Activated naive CD4-positive, alpha-beta T cell treated with anti-CD3 and anti-CD28 coated beads for 36 hours (primary cell): ENCODE measurements around the gene ACYP1. TPM values are rescaled to one million over a fixed set of nuclear protein-coding genes. Genes with fewer than 3 reads are reported as not detected.

Source experiments
- CTCF ChIA-PET: fragments of 350-600 bp; sonication (Branson Sonifier 250); formaldehyde crosslinking; loops from one replicate; lab custom pipeline; 2021; ENCODE audit warnings: antibody characterized with exemption; lab: Charles Lee
- DNase-seq: peaks from one replicate; pipeline ENCODE4 v3.0.0-alpha.2; 2020
- H3K27ac Mint-ChIP-seq: one replicate; pipeline ENCODE4 v1.8.0; 2021; ENCODE audit warnings: mild to moderate bottlenecking, mixed read lengths
- H3K27me3 Mint-ChIP-seq: one replicate; pipeline ENCODE4 v1.8.0; 2021; ENCODE audit warnings: low read depth, mixed read lengths
- H3K36me3 Mint-ChIP-seq: one replicate; pipeline ENCODE4 v1.8.0; 2021; ENCODE audit warnings: low read depth, mixed read lengths
- H3K4me1 Mint-ChIP-seq: one replicate; pipeline ENCODE4 v1.8.0; 2021; ENCODE audit warnings: low read depth, mixed read lengths
- H3K4me3 Mint-ChIP-seq: one replicate; pipeline ENCODE4 v1.8.0; 2021; ENCODE audit warnings: mild to moderate bottlenecking, moderate library complexity, mixed read lengths
- H3K9me3 Mint-ChIP-seq: one replicate; pipeline ENCODE4 v1.8.0; 2021; ENCODE audit warnings: mixed read lengths
- intact Hi-C: fragments of 100-400 bp; cut with micrococcal nuclease; formaldehyde crosslinking; loops from one replicate; pipeline ENCODE4 v1.15.1; 2023
- total RNA-seq, 2 experiments: library from RNA; stranded (reverse); gene quantifications; one replicate each; pipeline ENCODE4 v1.2.3, GENCODE V29; 2021

The ACYP1 gene
- total RNA-seq, 2 experiments from 2014 or later, result 46.3 to 50.5 TPM

DNA sequence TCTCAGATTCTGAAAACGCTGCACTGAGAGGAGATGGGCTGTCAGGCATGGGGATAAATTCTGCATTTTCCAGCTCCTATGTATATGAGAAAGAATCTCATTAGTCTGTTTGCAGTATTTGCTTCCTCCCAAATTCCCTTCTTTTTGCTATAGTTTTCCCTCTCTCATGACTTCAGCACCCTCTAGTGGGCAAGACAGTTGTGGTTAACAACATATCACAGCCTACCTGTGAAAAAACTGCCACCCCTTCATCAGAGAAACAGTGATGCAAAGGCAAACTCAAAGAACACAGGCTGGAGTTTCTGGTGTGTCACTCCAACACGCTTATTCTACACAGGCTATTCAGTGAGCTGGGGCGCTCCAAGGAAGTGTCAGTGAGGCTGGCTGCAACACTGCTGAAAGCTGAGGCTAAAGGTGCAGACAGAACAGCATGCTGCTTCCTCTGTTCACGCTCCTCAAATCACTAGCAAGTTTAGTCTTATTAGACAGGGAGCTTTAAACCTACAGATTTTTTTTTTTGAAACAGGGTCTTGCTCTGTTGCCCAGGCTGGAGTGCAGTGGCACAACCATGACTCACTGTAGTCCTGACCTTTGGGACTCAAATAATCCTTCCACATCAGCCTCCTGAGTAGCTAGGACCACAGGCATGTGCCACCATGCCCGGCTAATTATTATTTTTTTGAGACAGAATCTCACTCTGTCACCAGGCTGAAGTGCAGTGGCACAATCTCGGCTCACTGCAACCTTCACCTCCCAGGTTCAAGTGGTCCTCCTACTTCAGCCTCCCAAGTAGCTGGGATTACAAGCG lies 24.9 kb upstream of the ACYP1 start:
- Mint-ChIP-seq H3K9me3 (no peaks in the 10 kb centered on the region), H3K27ac (no peak overlapping the region), H3K4me3 (no peak overlapping the region), H3K4me1 (no peaks in the 10 kb centered on the region), H3K36me3 (peaks cover 12% of the 10 kb centered on the region), H3K27me3 (no peaks in the 10 kb centered on the region)
- intact Hi-C loops, result loop anchor here (1.0 kb wide), 3 partner anchors 142 to 227 kb away; no protein-coding TSS in a partner anchor
- CTCF ChIA-PET, result interaction anchor here (0.6 to 6.8 kb wide), 54 partner anchors 10 to 480 kb away, joined by 3 to 75 read pairs (median 4); partner anchors contain the start of genes ACYP1, EIF2B2, MLH3 and PROX2
- DNase-seq, result peak; percentile 62

DNA sequence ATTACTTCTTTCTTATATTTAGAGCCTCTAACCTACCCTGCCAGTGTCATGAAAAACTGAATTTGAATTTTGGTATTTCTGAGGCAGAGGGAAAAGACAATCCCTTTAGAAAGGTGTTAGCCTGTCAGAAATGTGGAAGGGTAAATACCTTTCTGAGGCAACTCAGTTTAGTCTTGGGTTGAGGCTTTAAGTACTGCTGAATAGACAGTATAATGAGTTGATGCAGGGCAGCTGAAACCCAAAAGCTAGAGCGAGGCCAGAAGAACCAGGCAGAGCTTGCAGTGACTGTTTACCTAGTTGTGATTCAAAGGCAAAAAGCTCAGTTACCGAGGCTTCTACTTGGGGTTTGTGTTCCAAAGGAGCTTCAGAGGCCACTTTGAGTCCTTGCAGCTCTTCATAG lies 24.3 kb upstream of the ACYP1 start:
- Mint-ChIP-seq H3K4me1 (no peaks in the 10 kb centered on the region), H3K27ac (no peak overlapping the region), H3K27me3 (no peaks in the 10 kb centered on the region), H3K4me3 (no peak overlapping the region), H3K36me3 (peaks cover 12% of the 10 kb centered on the region), H3K9me3 (no peaks in the 10 kb centered on the region)
- CTCF ChIA-PET, result interaction anchor here (0.6 to 6.8 kb wide), 47 partner anchors 10 to 477 kb away, joined by 3 to 75 read pairs (median 4); partner anchors contain the start of genes ACYP1, EIF2B2, PROX2 and ZC2HC1C
- intact Hi-C loops, result loop anchor here (1.0 kb wide), 3 partner anchors 142 to 227 kb away; no protein-coding TSS in a partner anchor
- DNase-seq, result no peak

DNA sequence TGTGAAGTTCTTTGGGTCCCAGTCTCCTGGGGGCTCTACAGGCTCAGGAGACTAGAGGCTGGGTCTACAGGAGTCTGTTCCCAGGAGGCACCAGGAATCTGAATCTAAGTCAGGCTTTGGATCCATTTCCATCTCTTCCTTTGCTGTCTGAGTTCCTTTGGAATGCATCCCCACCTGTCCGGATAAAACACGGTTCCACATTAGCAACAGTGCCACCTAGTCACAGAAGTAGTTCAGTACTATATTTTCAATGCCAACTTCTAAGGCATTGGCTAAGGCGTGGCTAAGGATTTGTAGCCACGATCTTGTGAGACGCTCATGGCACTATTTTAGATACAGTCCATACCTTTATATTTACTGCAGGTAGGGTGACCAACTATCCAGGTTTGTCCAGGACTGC lies 20.7 kb upstream of the ACYP1 start:
- intact Hi-C loops, result no loop called here
- no peak overlapping the region for H3K27ac Mint-ChIP-seq
- no peaks in the 10 kb centered on the region for H3K4me1 Mint-ChIP-seq
- CTCF ChIA-PET, result interaction anchor here (1.7 kb wide), 1 partner anchor 223 kb away, joined by 4 read pairs; no protein-coding TSS in a partner anchor
- H3K36me3 Mint-ChIP-seq, result peaks cover 13% of the 10 kb centered on the region
- no peak overlapping the region for H3K4me3 Mint-ChIP-seq
- no peaks in the 10 kb centered on the region for H3K9me3 Mint-ChIP-seq
- no peaks in the 10 kb centered on the region for H3K27me3 Mint-ChIP-seq
- no peak for DNase-seq

DNA sequence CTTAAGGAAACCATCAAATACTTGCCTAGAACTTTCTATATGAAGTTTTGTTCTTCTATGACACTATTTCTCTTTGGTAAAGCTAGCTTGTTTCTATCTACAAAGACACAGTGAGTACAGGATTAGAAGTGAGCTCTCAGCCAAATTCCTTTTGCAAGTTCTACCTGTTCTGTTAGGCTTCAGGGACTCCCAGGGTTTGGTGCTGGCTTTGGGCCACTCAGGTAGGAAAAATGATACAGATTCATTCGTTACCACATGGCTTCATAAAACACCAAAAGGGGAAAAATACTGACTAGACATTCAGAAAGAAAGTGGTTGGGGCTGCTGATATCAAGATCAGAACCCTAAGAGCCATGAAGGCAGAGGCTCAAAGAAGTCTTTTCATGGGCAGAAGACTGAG lies 19.4 kb upstream of the ACYP1 start:
- DNase-seq, result no peak
- Mint-ChIP-seq H3K27me3 (no peaks in the 10 kb centered on the region), H3K4me1 (no peaks in the 10 kb centered on the region), H3K27ac (no peak overlapping the region), H3K36me3 (peaks cover 13% of the 10 kb centered on the region), H3K4me3 (no peak overlapping the region), H3K9me3 (no peaks in the 10 kb centered on the region)
- CTCF ChIA-PET, result interaction anchor here (1.4 kb wide), 1 partner anchor 136 kb away, joined by 3 read pairs; no protein-coding TSS in a partner anchor
- intact Hi-C loops, result no loop called here

DNA sequence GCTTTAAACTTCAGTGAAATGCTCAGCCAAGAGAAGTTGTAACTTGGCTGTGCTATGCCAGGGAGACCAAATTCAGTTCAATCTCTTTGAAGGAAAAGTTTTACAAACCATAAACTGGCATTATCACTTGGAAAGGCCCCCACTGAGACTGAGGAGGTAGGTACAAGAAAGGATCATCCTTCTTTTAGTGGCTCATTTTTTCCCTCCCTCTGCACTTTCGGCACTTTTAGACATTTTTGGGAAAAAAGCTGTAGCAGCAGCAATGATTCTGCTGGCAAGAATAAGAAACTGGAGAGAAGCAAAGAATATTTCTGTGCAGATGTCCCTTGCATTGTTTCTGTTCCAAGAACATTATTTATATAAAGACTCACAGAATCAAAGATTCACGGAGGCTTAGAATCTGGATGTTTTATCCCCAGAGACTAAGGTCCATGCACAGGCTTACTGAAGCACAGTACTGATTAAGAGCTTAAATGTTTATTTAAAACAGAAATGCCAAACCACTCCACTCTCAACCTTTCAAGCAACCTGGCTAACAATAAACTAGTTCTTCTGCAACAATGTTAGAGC lies 17.9 kb upstream of the ACYP1 start:
- Mint-ChIP-seq H3K4me3 (no peak overlapping the region), H3K27me3 (no peaks in the 10 kb centered on the region), H3K9me3 (no peaks in the 10 kb centered on the region), H3K27ac (no peak overlapping the region), H3K36me3 (peaks cover 9% of the 10 kb centered on the region), H3K4me1 (no peaks in the 10 kb centered on the region)
- CTCF ChIA-PET, result no interaction called here
- no peak for DNase-seq
- intact Hi-C loops, result no loop called here

DNA sequence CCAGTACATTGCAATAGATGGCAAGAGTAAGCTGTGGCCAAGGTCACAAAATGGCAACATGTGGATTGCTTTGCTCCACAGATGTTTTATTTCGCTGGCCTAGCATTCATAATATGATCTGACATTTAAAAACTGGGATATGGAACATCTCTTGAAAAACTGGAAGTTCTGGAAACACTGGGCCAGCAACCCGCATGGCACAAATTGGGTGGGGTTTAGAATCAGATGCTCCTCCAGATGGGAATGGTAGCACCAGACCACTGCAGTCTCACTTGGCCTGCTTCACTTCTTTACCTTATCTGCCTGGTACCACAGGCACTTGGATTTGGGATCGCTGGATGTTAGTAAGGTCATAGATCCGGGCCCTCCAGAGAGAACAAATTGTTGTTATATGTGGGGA lies 15.7 kb upstream of the ACYP1 start:
- intact Hi-C loops, result no loop called here

DNA sequence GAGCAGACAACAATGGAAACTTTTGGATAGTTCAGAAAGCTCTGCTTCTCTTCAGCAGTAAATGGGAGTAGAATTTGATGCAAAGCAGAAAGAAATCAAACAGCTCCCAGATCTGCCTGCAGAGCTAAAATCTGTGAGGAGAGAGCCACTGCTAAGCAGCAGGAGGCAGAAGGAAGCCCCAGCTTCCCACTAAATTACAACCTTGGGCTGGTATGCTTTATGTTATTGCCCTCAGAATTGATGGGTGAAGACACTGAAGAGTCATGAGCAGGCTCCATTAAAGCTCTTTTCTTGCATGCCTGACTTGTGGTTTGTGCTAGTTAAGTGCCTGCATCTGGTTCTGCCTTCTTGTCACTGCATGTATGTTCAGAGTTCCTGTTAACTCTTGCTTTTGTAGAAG lies 14.0 kb upstream of the ACYP1 start:
- Mint-ChIP-seq H3K4me1 (no peaks in the 10 kb centered on the region), H3K9me3 (no peaks in the 10 kb centered on the region), H3K27me3 (no peaks in the 10 kb centered on the region), H3K4me3 (no peak overlapping the region), H3K27ac (no peak overlapping the region), H3K36me3 (peaks cover 3% of the 10 kb centered on the region)
- DNase-seq, result no peak
- CTCF ChIA-PET, result interaction anchor here (0.6 to 2.7 kb wide), 2 partner anchors 10 to 272 kb away, joined by 3 to 15 read pairs; no protein-coding TSS in a partner anchor
- intact Hi-C loops, result no loop called here

More for the DNA sequence above, 15.7 kb upstream of the ACYP1 start:
- no peak overlapping the region for H3K27ac Mint-ChIP-seq
- no peak for DNase-seq
- H3K4me1 Mint-ChIP-seq, result no peaks in the 10 kb centered on the region
- H3K4me3 Mint-ChIP-seq, result no peak overlapping the region
- peaks cover 3% of the 10 kb centered on the region for H3K36me3 Mint-ChIP-seq
- no peaks in the 10 kb centered on the region for H3K9me3 Mint-ChIP-seq
- H3K27me3 Mint-ChIP-seq, result no peaks in the 10 kb centered on the region
- CTCF ChIA-PET, result interaction anchor here (0.6 to 2.7 kb wide), 3 partner anchors 8 to 1352 kb away, joined by 3 to 15 read pairs (median 6); no protein-coding TSS in a partner anchor

DNA sequence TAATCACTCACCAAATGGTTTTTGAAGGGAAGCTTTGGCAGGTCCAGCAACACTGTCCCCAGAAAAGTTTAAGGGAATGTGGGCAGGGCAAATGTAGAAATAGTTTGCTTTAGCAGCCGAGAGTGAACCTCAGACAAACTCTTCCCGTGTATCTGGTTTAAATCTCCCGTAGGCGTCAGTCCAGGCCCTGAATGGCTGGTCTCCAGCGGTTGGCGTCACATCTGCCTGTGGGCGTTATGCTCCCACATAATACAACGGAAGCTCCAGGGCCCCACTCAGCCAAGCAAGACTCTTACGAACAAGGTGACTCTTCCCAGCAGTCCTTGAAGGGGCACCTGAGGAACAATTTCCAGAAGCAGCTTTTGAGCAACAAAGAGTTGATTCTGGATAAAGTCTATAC lies 6.6 kb upstream of the ACYP1 start:
- peaks cover 2% of the 10 kb centered on the region for H3K4me1 Mint-ChIP-seq
- no peak for DNase-seq
- intact Hi-C loops, result no loop called here
- CTCF ChIA-PET, result interaction anchor here (0.5 to 0.9 kb wide), 2 partner anchors 9 to 244 kb away, joined by 3 read pairs; no protein-coding TSS in a partner anchor
- no peaks in the 10 kb centered on the region for H3K27me3 Mint-ChIP-seq
- no peak overlapping the region for H3K27ac Mint-ChIP-seq
- no peaks in the 10 kb centered on the region for H3K9me3 Mint-ChIP-seq
- H3K36me3 Mint-ChIP-seq, result no peaks in the 10 kb centered on the region
- peak overlapping the region; percentile 11 for H3K4me3 Mint-ChIP-seq

DNA sequence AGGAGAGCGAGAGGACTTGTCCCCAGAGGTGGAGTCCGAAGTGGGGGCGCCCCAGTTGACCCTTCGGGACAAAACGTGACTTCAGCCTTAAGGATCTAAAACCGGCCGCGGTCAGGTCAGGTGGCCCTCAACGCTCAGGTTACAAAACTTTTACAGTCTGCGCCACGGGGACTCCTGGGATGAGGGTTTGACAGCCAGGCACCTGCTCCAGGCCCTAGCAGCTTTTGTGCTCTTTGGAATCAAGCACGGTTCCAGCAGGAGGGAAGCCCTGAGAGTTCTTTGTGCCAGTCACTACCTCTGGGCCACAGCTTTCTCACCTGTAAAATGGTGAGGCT lies 6.0 kb upstream of the ACYP1 start:
- peaks cover 2% of the 10 kb centered on the region for H3K4me1 Mint-ChIP-seq
- CTCF ChIA-PET, result interaction anchor here (0.5 to 1.2 kb wide), 5 partner anchors 10 to 244 kb away, joined by 3 to 5 read pairs (median 4); no protein-coding TSS in a partner anchor
- intact Hi-C loops, result loop anchor here (2.0 kb wide), 2 partner anchors 107 to 577 kb away; partner anchors contain the start of genes ISCA2, NPC2 and TMED10
- H3K9me3 Mint-ChIP-seq, result no peaks in the 10 kb centered on the region
- no peaks in the 10 kb centered on the region for H3K36me3 Mint-ChIP-seq
- H3K27me3 Mint-ChIP-seq, result no peaks in the 10 kb centered on the region
- no peak for DNase-seq
- no peak overlapping the region for H3K27ac Mint-ChIP-seq
- no peak overlapping the region for H3K4me3 Mint-ChIP-seq

DNA sequence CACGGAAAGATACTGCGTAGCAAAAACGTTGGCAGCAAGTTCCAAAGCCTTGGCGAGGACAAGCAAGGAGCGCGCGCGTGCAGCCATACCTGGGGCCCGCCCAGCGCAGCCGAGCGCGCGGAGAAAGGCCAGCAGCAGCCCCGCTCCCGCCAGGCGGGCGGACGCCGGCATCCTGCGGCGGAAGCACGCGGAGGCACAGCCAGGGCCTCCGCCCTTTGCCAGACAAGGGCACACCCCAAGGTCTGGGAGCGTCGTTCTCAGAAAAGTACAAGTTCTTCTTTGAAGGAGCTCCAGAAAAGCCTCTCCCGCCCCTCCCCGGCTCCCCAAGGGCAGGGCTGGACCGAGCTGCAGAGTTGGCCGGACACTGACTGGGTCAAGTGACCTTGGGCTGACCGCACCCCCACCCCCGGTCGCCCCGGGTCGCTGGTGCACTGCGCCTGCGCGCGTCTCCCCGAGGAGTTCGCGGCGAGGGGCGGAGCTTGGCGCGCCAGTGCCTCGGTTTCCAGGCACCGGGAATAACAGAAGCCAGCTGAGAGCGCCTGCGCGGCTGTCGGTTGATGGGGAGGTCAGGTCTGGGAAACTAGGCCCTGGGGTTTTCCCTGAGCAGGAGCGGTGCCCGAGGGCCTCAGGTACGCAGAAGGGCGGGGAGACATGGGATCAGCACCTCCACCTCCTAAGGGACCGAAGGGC lies 5.4 kb upstream of the ACYP1 start, which contains the start of gene ZC2HC1C:
ZC2HC1C (plus strand) TSS at position 521 of the 690 bp plus-strand sequence. CDS start 933 bp downstream, outside the sequence.
- Mint-ChIP-seq H3K4me1 (peaks cover 5% of the 10 kb centered on the region), H3K27ac (no peak within 1 kb of the TSS), H3K27me3 (no peaks in the 10 kb centered on the region), H3K36me3 (no peaks in the 10 kb centered on the region), H3K4me3 (peak within 1 kb of the TSS; percentile 11), H3K9me3 (no peaks in the 10 kb centered on the region)
- peak; percentile 65 for DNase-seq
- CTCF ChIA-PET, result interaction anchor here (0.6 to 1.2 kb wide), 4 partner anchors 19 to 163 kb away, joined by 3 to 5 read pairs (median 4); no protein-coding TSS in a partner anchor
- intact Hi-C loops, result loop anchor here (2.0 kb wide), 2 partner anchors 108 to 576 kb away; partner anchors contain the start of genes ISCA2, NPC2 and TMED10

DNA sequence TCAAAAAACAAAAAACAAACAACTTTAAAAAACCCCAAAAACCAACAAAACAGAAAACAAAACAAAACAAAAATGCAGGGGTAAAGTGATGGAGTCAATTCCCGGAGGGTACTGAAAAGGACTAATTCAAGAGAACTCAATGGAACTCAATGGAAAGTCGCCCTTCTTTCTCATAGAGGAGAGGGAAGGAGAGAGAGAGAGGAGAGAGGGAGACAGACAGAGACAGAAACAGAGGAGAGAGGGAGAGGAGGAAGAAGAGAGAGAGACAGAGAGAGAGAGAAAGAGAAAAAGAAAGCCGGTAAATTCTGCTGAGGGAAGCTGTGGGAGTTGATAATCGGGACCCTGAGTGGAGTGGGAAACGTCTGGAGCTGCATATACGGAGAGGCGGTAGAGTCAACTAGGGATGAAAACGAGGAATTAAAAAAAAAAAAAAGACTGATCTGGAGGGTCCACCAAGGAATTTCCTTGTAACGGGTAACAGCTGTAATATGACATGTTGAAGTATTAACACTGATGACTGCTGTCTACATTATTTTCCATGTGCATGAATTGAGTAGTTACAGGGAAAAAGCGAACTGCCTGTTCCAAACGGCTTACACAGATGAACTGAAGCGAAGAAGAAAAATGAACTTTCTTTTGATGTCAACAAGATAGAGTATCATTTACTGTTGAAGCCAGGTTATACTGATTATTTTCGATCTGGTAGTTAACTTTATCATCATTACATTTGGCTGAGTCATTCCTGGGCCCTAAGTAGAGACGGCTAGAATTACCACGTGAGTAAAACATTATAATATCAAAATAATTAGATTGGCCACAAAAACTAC lies 4.7 kb upstream of the ACYP1 start:
- Mint-ChIP-seq H3K36me3 (peaks cover 2% of the 10 kb centered on the region), H3K9me3 (no peaks in the 10 kb centered on the region), H3K27ac (no peak overlapping the region), H3K4me3 (no peak overlapping the region), H3K27me3 (no peaks in the 10 kb centered on the region), H3K4me1 (peaks cover 8% of the 10 kb centered on the region)
- no peak for DNase-seq
- intact Hi-C loops, result loop anchor here (2.0 kb wide), 2 partner anchors 108 to 576 kb away; partner anchors contain the start of genes ISCA2, NPC2 and TMED10
- CTCF ChIA-PET, result interaction anchor here (0.6 to 1.1 kb wide), 3 partner anchors 57 to 419 kb away, joined by 3 to 4 read pairs (median 3); no protein-coding TSS in a partner anchor
